Kidney epithelial cell (primary cell): ENCODE data around the gene MRGPRX2. TPM values are rescaled to one million over a fixed set of nuclear protein-coding genes. Genes with fewer than 3 reads are reported as not detected.

Experiments
- DNase-seq: peaks from one replicate; pipeline ENCODE4 v3.0.0-alpha.2; 2010; ENCODE audit warnings: low read depth
- H3K27me3 ChIP-seq: 2 replicates; pipeline ENCODE4 v1.6.0; 2011; ENCODE audit warnings: low read length; ENCODE audit not compliant: control insufficient read depth, insufficient read depth
- H3K36me3 ChIP-seq: 2 replicates; pipeline ENCODE4 v1.5.1; 2011; ENCODE audit warnings: low read length; ENCODE audit not compliant: control insufficient read depth, insufficient read depth
- H3K4me3 ChIP-seq: 2 replicates; pipeline ENCODE4 v1.5.1; 2011; ENCODE audit warnings: low read depth, mild to moderate bottlenecking, control low read depth, low read length
- CTCF ChIP-seq: IDR thresholded peaks from 2 replicates; pipeline ENCODE4 v1.5.1; 2011; ENCODE audit warnings: mild to moderate bottlenecking, moderate library complexity, low read length, control low read depth, inconsistent platforms; ENCODE audit not compliant: insufficient read depth, poor library complexity, severe bottlenecking
- total RNA-seq: library from RNA; depleted of rRNA; stranded (reverse); fragments of >200 nt; gene quantifications from 2 replicates; pipeline ENCODE4 v1.2.3, GENCODE V29; 2015

The MRGPRX2 gene
- total RNA-seq, 1 donor from 2014 or later = not detected

GRCh38 chr11:19055016-19055415 lies 5.5 kb downstream of the MRGPRX2 start:
- no peak overlapping the region for H3K4me3 ChIP-seq
- no peak for TF ChIP-seq CTCF
- no peaks in the 10 kb centered on the region for H3K27me3 ChIP-seq
- DNase-seq = no peak
- no peaks in the 10 kb centered on the region for H3K36me3 ChIP-seq

- no peak for TF ChIP-seq CTCF
- Histone ChIP-seq H3K36me3 (no peaks in the 10 kb centered on the region), H3K4me3 (no peak overlapping the region), H3K27me3 (no peaks in the 10 kb centered on the region)
- no peak for DNase-seq
Measured at GRCh38 chr11:19053909-19054308, 6.6 kb downstream of the MRGPRX2 start.

GRCh38 chr11:19050281-19050680 lies 10.2 kb downstream of the MRGPRX2 start:
- no peak for TF ChIP-seq CTCF
- H3K4me3 ChIP-seq = no peak overlapping the region
- DNase-seq = no peak
- H3K36me3 ChIP-seq = no peaks in the 10 kb centered on the region
- no peaks in the 10 kb centered on the region for H3K27me3 ChIP-seq

GRCh38 chr11:19049351-19049750 lies 11.2 kb downstream of the MRGPRX2 start:
- Histone ChIP-seq H3K4me3 (no peak overlapping the region), H3K27me3 (no peaks in the 10 kb centered on the region), H3K36me3 (no peaks in the 10 kb centered on the region)
- no peak for DNase-seq
- no peak for TF ChIP-seq CTCF

GRCh38 chr11:19040051-19040450 lies 20.5 kb downstream of the MRGPRX2 start:
- DNase-seq = no peak
- Histone ChIP-seq H3K27me3 (no peaks in the 10 kb centered on the region), H3K4me3 (no peak overlapping the region), H3K36me3 (no peaks in the 10 kb centered on the region)
- TF ChIP-seq CTCF = no peak

- DNase-seq = no peak
- no peaks in the 10 kb centered on the region for H3K27me3 ChIP-seq
- H3K36me3 ChIP-seq = no peaks in the 10 kb centered on the region
- H3K4me3 ChIP-seq = no peak overlapping the region
- no peak for TF ChIP-seq CTCF
Measured at GRCh38 chr11:19039409-19039808, 21.1 kb downstream of the MRGPRX2 start.
